Measurements from ENCODE around the gene UBAP2. TPM values are rescaled to one million over a fixed set of nuclear protein-coding genes. Genes with fewer than 3 reads are reported as not detected.

The UBAP2 gene
- 18.3 and 21.5 TPM in 2 replicates for total RNA-seq

GRCh38 chr9:34048727-34049629 is at the start of gene UBAP2:
TSS of gene UBAP2 (minus strand) at chr9:34048887. CDS start at chr9:34017148, 31,739 bp downstream.

Other genes starting within 250 kb of the UBAP2 start
- gene UBE2R2, start 231.7 kb downstream of the UBAP2 start, total RNA-seq: 21.3 and 21.5 TPM in 2 replicates
- 18.7 and 23.4 TPM in 2 replicates for gene DCAF12, start 77.8 kb upstream of the UBAP2 start, total RNA-seq
- gene UBAP1, start 130.2 kb upstream of the UBAP2 start, total RNA-seq: 25.7 TPM in 2 replicates

All from dermis lymphatic vessel endothelial cell (primary cell).